H54 (cell line): Measurements from ENCODE around the gene MYPN.
A peak's percentile ranks its signal among the peaks of the same experiment; 100 is the strongest.
"Not testable (repeated sequence)": the region's sequence is repeated elsewhere in the genome, so short reads cannot be mapped to it uniquely, and the experiment has no call there.

ENCODE experiments used
- DNase-seq: peaks from one replicate; pipeline ENCODE4 v3.0.0; 2011; ENCODE audit warnings: low spot score, mixed read lengths; ENCODE audit not compliant: insufficient read length
- FAIRE-seq: peaks from 3 replicates; lab custom pipeline; 2011; peaks lifted over from hg19 to GRCh38; lab: Jason Lieb, UNC
- POLR2A ChIP-seq: IDR thresholded peaks from 2 replicates; pipeline ENCODE4 v1.6.1; 2011; ENCODE audit warnings: low read depth, mild to moderate bottlenecking, low read length

The MYPN gene, protein sequence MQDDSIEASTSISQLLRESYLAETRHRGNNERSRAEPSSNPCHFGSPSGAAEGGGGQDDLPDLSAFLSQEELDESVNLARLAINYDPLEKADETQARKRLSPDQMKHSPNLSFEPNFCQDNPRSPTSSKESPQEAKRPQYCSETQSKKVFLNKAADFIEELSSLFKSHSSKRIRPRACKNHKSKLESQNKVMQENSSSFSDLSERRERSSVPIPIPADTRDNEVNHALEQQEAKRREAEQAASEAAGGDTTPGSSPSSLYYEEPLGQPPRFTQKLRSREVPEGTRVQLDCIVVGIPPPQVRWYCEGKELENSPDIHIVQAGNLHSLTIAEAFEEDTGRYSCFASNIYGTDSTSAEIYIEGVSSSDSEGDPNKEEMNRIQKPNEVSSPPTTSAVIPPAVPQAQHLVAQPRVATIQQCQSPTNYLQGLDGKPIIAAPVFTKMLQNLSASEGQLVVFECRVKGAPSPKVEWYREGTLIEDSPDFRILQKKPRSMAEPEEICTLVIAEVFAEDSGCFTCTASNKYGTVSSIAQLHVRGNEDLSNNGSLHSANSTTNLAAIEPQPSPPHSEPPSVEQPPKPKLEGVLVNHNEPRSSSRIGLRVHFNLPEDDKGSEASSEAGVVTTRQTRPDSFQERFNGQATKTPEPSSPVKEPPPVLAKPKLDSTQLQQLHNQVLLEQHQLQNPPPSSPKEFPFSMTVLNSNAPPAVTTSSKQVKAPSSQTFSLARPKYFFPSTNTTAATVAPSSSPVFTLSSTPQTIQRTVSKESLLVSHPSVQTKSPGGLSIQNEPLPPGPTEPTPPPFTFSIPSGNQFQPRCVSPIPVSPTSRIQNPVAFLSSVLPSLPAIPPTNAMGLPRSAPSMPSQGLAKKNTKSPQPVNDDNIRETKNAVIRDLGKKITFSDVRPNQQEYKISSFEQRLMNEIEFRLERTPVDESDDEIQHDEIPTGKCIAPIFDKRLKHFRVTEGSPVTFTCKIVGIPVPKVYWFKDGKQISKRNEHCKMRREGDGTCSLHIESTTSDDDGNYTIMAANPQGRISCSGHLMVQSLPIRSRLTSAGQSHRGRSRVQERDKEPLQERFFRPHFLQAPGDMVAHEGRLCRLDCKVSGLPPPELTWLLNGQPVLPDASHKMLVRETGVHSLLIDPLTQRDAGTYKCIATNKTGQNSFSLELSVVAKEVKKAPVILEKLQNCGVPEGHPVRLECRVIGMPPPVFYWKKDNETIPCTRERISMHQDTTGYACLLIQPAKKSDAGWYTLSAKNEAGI (N-terminal part only)

DNA sequence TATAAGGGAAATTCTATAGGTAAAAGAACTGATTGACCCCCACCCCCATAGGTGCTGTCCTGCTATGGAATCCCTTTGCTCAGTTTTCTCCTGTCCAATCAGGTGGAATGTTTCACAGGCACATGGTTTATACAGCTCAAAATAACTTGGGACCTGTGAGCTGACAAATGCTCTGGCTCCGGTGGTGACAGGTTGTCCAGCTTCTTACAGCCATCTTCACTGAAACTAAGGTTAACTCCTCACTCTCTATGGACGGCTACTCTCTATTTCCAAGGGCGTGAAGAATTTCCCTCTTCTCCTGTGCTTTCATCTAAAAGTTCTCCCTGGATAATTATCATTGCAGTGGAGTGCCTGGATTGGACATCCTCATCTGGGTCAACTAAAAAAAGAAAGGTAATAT, at the start of gene MYPN:
MYPN (plus strand) TSS at position 158 of the 400 bp plus-strand sequence. CDS start 11,951 bp downstream, outside the sequence.
- FAIRE-seq, result peak; percentile 89
- TF ChIP-seq POLR2A, result no peak
- no peak for DNase-seq

DNA sequence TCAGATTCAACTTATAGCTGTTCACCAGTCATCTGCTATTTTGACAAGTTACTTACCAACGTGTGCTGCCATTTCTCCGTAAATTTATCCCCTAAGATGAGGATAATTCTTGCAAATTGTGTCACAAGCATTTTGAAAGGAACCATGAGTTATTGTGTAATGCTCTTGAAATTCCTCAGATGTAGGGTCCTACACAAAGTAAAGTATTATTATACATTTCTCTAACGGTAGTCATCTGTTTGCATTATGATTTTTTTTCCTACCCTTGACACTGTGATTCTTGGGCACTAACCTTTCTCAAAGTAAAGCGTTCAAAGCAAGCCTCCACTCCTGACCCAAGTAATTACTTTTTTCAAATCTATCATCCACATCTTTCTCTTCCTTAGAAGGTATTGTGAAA, 42.3 kb upstream of the MYPN start:
- no peak for FAIRE-seq
- no peak for DNase-seq
- no peak for TF ChIP-seq POLR2A

DNA sequence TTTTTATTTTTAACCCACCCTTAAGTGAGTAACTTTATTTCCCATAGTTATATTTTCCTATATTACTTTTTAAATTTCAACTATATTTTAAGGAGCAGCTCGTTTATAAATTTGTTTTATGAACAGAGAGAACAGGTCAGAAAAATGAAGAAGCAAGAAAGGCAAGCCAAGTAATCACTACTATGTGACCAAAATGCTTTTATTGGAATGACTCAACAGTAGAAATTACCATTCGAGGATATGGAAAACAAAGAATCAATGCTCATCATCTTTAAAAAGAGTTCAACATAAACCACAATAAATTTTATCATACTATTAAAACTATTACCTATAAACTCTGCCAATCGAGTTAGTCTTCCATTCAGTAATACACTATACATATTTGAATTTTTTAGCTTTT, 41.8 kb upstream of the MYPN start:
- FAIRE-seq (peak; percentile 75), DNase-seq (no peak)
- TF ChIP-seq POLR2A, result no peak

DNA sequence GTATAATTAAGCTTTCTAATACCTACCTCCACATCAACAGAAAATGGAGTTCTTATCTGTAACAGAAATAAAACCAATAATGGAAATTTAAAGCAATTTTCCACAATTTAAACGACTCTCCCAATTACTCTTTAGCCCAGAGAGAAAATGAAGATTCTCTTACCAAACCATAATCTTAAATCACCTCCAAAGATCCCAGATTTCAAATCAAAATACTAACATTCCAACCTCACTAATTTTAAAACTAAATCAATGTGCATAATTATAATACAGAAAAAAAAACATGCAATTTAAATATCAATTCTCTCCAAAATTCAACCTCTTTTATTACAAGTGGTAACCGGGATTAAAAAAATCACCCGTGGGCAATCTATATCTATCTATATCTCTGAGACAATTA, 35.7 kb upstream of the MYPN start:
- TF ChIP-seq POLR2A, result no peak
- FAIRE-seq (peak; percentile 86), DNase-seq (no peak)

DNA sequence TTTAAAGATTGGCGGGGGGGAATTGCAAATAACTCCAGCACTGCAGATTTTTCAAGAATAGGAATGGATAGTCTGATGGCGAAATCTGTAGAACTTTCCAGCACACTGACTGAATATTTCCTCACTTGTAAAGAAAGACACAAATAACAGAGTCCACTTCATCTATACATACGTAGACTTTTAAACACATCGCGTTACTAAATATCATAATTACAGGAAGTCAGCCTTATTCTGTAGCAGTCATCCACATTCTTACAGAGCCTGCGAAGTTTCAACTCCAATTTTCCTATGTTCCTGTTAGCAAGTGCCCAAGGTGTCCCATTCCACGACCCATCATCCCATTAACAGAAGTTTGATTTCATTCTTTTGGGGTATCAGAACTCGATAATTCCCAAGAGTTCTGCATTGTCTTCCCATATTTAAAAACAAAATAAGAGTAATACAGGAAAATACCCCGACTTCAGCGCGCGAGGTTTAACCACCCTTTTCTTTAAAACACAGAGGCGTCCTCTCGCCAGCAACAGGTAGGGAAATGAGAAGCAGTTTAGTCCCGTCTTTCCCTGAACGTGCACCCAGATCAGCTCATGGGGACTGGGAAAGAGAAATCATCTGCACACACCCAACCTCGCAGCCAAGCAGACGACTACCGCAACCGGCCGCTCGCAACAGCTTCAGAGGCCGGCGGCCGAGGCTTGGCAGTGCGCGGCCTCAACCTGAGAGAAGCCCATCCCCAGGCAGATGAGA, 35.1 kb upstream of the MYPN start:
- DNase-seq (no peak), FAIRE-seq (peak; percentile 57)
- TF ChIP-seq POLR2A, result no peak

DNA sequence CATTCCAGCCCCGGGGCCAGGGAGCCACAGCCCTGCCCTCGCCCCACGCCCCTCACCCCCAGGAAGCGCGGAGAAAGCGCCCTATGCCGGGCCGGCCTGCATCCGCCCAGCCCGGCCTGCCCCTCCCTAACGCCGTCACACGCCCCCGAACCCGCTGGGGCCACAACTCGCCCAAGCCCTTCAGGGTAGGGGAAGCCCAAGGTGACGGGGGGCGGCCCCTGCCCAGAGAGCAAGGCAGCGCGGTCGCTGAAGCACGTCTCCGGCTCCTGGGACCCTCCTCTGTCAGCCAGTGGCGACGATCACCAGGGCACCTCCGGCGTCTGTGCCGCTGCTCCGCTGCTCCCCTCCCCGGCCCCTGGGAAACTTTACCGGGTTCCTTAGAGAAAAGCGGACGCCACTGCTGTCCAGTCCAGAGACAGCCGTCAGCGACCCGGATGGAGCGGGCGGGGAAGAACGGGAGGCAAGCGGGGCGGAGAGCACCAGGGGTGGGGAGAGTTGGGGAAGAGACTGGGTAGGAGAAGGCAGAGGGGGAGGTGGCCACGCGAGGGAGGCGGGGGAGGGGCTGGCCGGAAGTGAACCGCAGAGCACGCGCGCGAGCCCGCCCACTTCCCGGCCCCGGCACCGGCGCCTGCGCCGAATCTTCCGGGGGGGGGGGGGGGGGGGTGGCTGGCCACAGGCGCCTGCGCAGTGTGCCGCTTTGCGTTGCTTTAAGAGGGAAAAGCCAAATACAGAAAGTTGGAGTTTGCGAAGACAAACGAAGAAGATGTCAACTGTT, 34.3 kb upstream of the MYPN start, which contains the start of gene HERC4:
HERC4 (minus strand) TSS at position 509 of the 775 bp plus-strand sequence. CDS start 2,175 bp downstream, outside the sequence.
- DNase-seq (peak; percentile 87), FAIRE-seq (peak; percentile 95)
- TF ChIP-seq POLR2A, result peak; percentile 68

DNA sequence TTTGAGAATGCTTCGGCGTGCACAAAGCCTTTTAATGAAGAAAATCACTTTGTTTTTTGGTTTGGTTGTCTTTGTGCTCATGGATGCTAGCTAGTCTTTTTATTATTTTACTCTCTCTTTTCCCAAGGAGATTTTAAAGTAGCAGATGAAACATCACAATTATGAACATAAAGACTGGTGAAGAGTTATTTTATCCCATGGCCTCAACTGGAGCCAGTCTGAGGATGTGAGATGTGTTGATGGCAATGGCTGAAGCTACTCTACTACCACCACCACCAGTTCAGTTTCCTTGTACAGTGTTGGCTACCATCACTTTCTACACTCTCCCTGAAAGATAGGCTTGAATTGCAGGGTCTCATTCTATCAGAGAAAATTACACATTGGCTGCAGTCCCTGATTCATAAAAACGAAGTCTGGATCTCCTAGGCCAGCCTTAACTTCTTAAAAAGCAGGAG, 33.7 kb upstream of the MYPN start:
- no peak for TF ChIP-seq POLR2A
- FAIRE-seq, result no peak
- no peak for DNase-seq

DNA sequence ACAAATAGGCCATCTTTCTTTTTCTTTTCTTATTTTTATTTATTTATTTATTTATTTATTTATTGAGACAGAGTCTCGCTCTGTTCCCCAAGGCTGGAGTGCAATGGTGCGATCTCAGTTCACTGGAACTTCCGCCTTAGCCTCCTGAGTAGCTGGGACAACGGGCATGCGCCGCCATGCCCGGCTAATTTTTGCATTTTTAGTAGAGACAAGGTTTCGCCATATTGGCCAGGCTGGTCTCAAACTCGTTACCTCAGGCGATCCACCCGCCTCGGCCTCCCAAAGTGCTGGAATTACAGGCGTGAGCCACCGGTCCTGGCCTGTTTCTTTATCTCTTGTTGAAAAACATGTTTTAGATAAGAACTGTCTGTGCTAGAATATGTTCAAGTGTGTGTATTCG, 33.2 kb upstream of the MYPN start:
- FAIRE-seq, DNase-seq: not testable (repeated sequence)

DNA sequence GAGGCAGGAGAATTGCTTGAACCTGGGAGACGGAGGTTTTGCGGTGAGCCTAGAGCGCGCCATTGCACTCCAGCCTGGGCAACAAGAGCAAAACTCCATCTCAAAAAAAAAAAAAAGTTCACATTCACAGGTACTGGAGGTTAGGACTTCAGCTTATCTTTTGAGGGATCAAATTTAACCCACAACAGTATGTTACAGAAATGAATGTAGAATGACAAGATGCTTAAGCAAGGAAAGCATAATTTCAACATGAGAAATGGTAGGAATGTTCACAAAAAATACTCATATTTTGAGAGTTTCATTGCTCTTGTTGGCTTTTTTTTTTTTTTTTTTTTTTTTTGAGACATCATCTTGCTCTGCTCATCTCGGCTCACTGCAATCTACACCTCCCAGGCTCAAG, 32.3 kb upstream of the MYPN start:
- TF ChIP-seq POLR2A, result no peak
- no peak for FAIRE-seq
- no peak for DNase-seq

DNA sequence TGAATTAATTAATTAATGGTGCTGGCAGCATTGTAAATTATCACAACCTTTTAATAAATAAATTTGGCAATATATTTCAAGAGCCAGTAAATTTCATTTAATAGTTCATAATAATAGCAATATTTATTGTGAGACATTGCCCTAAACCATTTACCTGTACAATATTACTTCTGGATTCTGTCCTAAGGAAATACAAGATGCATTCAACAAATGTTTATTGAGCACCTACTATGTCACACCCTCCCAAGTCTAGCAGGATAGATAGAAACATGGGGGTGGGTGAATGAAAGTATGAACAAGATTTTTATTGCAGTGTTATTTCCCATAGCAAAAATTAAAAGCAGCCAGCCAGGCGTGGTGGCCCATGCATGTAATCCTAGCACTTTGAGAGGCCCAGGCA, 29.9 kb upstream of the MYPN start:
- FAIRE-seq (no peak), DNase-seq (no peak)
- no peak for TF ChIP-seq POLR2A

DNA sequence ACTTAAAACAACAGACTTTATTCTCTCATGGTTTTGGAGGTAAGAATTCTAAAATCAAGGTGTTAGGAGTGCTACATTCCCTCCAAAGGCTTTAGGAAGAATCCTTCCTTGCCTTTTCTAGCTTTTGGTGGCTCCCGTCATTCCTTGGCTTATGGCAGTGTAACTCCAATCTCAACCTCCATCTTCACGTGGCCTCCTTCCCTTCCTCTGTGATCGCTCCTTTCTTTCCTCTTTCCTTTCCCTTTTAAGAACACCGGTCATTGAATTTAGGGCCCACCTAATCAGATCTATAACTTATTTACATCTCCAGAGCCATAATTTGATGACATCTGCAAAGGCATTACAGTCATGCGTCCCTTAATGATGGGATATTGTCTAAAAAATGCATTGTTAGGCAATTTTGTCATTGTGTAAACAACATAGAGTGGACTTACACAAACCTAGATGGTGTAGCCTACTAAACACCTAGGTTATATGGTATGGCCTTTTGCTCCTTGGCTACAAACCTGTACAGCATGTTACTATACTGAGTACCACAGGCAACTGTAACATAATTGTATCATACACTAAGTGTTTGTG, 28.3 kb upstream of the MYPN start:
- DNase-seq, result no peak
- TF ChIP-seq POLR2A, result no peak
- peak; percentile 95 for FAIRE-seq

DNA sequence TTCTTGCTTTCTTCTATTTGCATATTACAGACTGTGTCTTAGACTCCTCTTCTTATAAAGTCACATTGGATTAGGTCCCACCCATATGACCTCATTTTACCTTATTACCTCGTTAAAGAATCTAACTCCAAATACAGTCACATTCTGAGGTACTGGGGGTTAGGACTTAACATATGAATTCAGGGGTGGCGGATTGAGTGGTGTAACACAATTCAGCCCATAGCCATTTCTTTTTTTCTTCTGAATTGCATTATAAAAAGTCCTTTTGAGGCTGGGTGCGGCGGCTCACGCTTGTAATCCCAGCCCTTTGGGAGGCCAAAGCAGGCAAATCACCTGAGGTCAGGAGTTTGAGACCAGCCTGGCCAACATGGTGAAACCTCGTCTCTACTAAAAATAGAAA, 27.4 kb upstream of the MYPN start:
- no peak for FAIRE-seq
- TF ChIP-seq POLR2A, result no peak
- no peak for DNase-seq
